ENCODE data around the gene KIF16B. TPM values are rescaled to one million over a fixed set of nuclear protein-coding genes. Genes with fewer than 3 reads are reported as not detected.

The KIF16B gene
- total and polyA plus RNA-seq, 2 experiments from 2014 or later, result 9.3 to 21.8 TPM

DNA sequence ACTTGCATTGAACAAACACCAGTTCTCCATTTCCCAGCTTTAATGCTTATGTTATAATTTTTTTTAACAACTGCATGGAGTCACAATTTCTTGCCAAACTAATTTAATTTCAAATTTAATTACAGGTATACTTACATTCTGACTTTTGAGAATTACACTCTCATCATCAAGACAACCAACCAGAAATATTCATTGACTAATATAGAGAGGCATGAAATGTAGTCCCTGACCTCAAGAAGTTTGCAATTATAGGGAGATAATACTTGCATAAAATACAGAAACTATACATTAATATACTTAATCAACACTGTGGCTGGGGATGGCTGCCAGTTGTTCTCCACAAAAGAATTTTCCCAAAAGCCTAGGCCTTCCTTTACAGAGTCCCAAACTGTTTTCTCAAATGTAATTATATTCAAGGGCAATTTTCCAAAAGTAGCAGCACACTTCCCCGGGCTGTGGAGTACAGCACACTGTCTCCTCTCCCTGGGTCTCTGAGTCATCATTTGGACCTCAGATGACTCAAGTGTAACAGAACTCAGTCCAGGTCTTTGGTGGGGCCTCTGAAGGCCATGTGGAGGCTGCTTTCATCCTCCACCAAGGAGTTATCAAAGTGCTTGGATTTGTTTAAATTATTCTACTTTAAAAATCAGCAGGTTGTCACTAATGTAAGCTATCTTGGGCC lies 114.1 kb downstream of the KIF16B start:
- Histone ChIP-seq H3K79me2 (no peaks in the 10 kb centered on the region), H3K27me3 (no peaks in the 10 kb centered on the region), H3K4me2 (no peak overlapping the region), H3K36me3 (replicated peaks; ENCODE audit: insufficient read depth, low read depth) (no peaks in the 10 kb centered on the region), H3K27ac (no peak overlapping the region), H3K9me3 (ENCODE audit: low read depth) (no peaks in the 10 kb centered on the region), H3K9me2 (replicated peaks; ENCODE audit: insufficient read depth) (no peaks in the 10 kb centered on the region), H3K4me1 (ENCODE audit: insufficient read depth) (peaks cover 16% of the 10 kb centered on the region), H4K20me1 (ENCODE audit: insufficient read depth, poor library complexity, severe bottlenecking) (no peaks in the 10 kb centered on the region), H3K4me3 (no peak overlapping the region), H2AFZ (no peak overlapping the region)
- 53% methylated on average over 1 of the region's 1 CpG for WGBS (ENCODE audit: low lambda C conversion rate, missing lambda C conversion rate)
- TF ChIP-seq, protein P1, sequence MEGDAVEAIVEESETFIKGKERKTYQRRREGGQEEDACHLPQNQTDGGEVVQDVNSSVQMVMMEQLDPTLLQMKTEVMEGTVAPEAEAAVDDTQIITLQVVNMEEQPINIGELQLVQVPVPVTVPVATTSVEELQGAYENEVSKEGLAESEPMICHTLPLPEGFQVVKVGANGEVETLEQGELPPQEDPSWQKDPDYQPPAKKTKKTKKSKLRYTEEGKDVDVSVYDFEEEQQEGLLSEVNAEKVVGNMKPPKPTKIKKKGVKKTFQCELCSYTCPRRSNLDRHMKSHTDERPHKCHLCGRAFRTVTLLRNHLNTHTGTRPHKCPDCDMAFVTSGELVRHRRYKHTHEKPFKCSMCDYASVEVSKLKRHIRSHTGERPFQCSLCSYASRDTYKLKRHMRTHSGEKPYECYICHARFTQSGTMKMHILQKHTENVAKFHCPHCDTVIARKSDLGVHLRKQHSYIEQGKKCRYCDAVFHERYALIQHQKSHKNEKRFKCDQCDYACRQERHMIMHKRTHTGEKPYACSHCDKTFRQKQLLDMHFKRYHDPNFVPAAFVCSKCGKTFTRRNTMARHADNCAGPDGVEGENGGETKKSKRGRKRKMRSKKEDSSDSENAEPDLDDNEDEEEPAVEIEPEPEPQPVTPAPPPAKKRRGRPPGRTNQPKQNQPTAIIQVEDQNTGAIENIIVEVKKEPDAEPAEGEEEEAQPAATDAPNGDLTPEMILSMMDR (IDR thresholded peaks at IDR 0.05; ENCODE audit: poor library complexity), result no peak
- no peak for TF ChIP-seq EZH2phosphoT487 (IDR thresholded peaks at IDR 0.05; ENCODE audit: low read depth, severe bottlenecking, unreplicated experiment)
- TF ChIP-seq EZH2 (IDR thresholded peaks at IDR 0.05; ENCODE audit: borderline replicate concordance), result no peak
- peak; percentile 35 for DNase-seq (ENCODE audit: low spot score)

DNA sequence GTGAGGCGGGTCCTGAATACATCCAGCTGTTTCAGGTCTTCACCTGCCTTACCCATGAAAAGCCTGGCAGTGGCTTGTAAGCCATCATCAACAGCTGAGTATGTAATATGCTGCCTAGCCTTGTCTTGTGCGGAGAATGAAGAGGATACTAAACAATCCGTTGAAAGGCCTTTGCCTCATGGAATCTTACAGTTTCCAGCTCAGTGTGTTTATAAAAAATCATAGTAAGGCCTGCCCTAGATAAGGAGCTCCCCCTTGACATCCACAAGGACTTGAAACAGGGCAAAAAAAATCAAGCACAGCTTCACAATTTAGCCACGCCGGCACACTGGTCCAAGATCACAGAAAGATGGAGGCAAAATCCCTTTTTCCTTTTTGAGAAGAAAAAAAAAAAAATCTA lies 115.7 kb downstream of the KIF16B start:
- WGBS (ENCODE audit: low lambda C conversion rate, missing lambda C conversion rate), result 80% methylated on average over 5 of the region's 5 CpGs
- Histone ChIP-seq H3K27me3 (no peaks in the 10 kb centered on the region), H3K36me3 (replicated peaks; ENCODE audit: insufficient read depth, low read depth) (no peaks in the 10 kb centered on the region), H3K79me2 (no peaks in the 10 kb centered on the region), H3K9me3 (ENCODE audit: low read depth) (no peaks in the 10 kb centered on the region), H3K9me2 (replicated peaks; ENCODE audit: insufficient read depth) (no peaks in the 10 kb centered on the region), H3K27ac (no peak overlapping the region), H3K4me2 (no peak overlapping the region), H2AFZ (no peak overlapping the region), H3K4me1 (ENCODE audit: insufficient read depth) (peaks cover 16% of the 10 kb centered on the region), H3K4me3 (no peak overlapping the region), H4K20me1 (ENCODE audit: insufficient read depth, poor library complexity, severe bottlenecking) (no peaks in the 10 kb centered on the region)
- no peak for DNase-seq (ENCODE audit: low spot score)
- no peak for TF ChIP-seq EZH2 (IDR thresholded peaks at IDR 0.05; ENCODE audit: borderline replicate concordance)
- TF ChIP-seq, protein P1 (IDR thresholded peaks at IDR 0.05; ENCODE audit: poor library complexity), result no peak
- no peak for TF ChIP-seq EZH2phosphoT487 (IDR thresholded peaks at IDR 0.05; ENCODE audit: low read depth, severe bottlenecking, unreplicated experiment)

DNA sequence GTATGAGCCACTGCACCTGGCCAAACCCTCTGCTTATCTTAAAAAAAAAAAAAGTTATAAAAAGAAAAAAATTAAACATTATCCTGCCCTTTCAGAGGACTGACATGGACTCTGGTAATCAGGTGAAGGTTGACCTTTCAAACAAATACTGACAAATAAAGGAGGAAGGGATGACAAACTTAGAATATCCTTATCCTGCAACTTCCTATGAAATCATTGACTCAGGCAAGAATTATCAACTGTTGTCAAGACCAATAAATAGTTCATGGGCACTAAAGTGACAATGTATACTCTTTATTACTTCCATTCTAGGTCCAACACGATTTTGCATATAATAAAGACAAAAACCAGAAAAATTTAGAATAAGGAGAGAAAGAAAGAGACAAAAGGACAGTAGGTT lies 117.9 kb downstream of the KIF16B start:
- no peak overlapping the region for H3K4me3 ChIP-seq
- H3K9me2 ChIP-seq (replicated peaks; ENCODE audit: insufficient read depth), result no peaks in the 10 kb centered on the region
- WGBS (ENCODE audit: low lambda C conversion rate, missing lambda C conversion rate), result 68% methylated on average over 1 of the region's 1 CpG
- peaks cover 16% of the 10 kb centered on the region for H3K4me1 ChIP-seq (ENCODE audit: insufficient read depth)
- TF ChIP-seq, protein P1 (IDR thresholded peaks at IDR 0.05; ENCODE audit: poor library complexity), result no peak
- TF ChIP-seq EZH2 (IDR thresholded peaks at IDR 0.05; ENCODE audit: borderline replicate concordance) (no peak), EZH2phosphoT487 (IDR thresholded peaks at IDR 0.05; ENCODE audit: low read depth, severe bottlenecking, unreplicated experiment) (no peak)
- H3K79me2 ChIP-seq, result no peaks in the 10 kb centered on the region
- no peaks in the 10 kb centered on the region for H3K9me3 ChIP-seq (ENCODE audit: low read depth)
- no peaks in the 10 kb centered on the region for H3K36me3 ChIP-seq (replicated peaks; ENCODE audit: insufficient read depth, low read depth)
- no peak overlapping the region for H2AFZ ChIP-seq
- H3K27ac ChIP-seq, result peak overlapping the region; percentile 38
- H3K27me3 ChIP-seq, result no peaks in the 10 kb centered on the region
- H4K20me1 ChIP-seq (ENCODE audit: insufficient read depth, poor library complexity, severe bottlenecking), result no peaks in the 10 kb centered on the region
- DNase-seq (ENCODE audit: low spot score), result no peak
- H3K4me2 ChIP-seq, result no peak overlapping the region

Measured in hepatocyte (in vitro differentiated cells).